HG03442 (cell line): ENCODE data around the gene ALG9.

Source experiments
- ATAC-seq: cut with Tn5 transposase; IDR thresholded peaks from one replicate; pipeline ENCODE4 v1.9.1; 2021; ENCODE audit warnings: mild to moderate bottlenecking, moderate library complexity; ENCODE audit not compliant: unreplicated experiment

ALG9 gene

GRCh38 chr11:111770581-111771134 lies 100.7 kb downstream of the ALG9 start:
- ATAC-seq: no peak

- ATAC-seq: peak; percentile 2
Observed at GRCh38 chr11:111766834-111767142, 104.6 kb downstream of the ALG9 start.

- ATAC-seq: peak; percentile 87
Observed at GRCh38 chr11:111765984-111766833, 105.2 kb downstream of the ALG9 start, which contains the start of gene PPP2R1B. Gene PPP2R1B, minus strand, starts transcription at chr11:111766389. Its CDS starts 28 bp downstream, at chr11:111766361.

- no peak for ATAC-seq
Observed at GRCh38 chr11:111765320-111765983, 105.9 kb downstream of the ALG9 start.

GRCh38 chr11:111764621-111765020 lies 106.8 kb downstream of the ALG9 start:
- ATAC-seq: no peak

- ATAC-seq: no peak
Observed at GRCh38 chr11:111762981-111763643, 108.3 kb downstream of the ALG9 start.

- ATAC-seq: no peak
Observed at GRCh38 chr11:111762526-111762925, 108.9 kb downstream of the ALG9 start.

GRCh38 chr11:111761036-111761435 lies 110.3 kb downstream of the ALG9 start:
- no peak for ATAC-seq

GRCh38 chr11:111759778-111760407 lies 111.5 kb downstream of the ALG9 start:
- ATAC-seq: no peak

GRCh38 chr11:111759376-111759775 lies 112.0 kb downstream of the ALG9 start:
- ATAC-seq: no peak

- ATAC-seq: no peak
Observed at GRCh38 chr11:111756097-111756496, 115.3 kb downstream of the ALG9 start.

GRCh38 chr11:111749646-111750045 lies 121.7 kb downstream of the ALG9 start:
- no peak for ATAC-seq

- ATAC-seq: no peak
Observed at GRCh38 chr11:111748035-111748804, 123.2 kb downstream of the ALG9 start.

GRCh38 chr11:111745719-111746504 lies 125.5 kb downstream of the ALG9 start:
- ATAC-seq: no peak

GRCh38 chr11:111743700-111744099 lies 127.7 kb downstream of the ALG9 start:
- no peak for ATAC-seq

GRCh38 chr11:111741751-111742150 lies 129.6 kb downstream of the ALG9 start:
- ATAC-seq: no peak

GRCh38 chr11:111739299-111739698 lies 132.1 kb downstream of the ALG9 start:
- ATAC-seq: no peak

- ATAC-seq: no peak
Observed at GRCh38 chr11:111737444-111738210, 133.8 kb downstream of the ALG9 start.
